Measurements from ENCODE around the gene PCK2.
A peak's percentile ranks its signal among the peaks of the same experiment; 100 is the strongest.

Gene PCK2

GRCh38 chr14:24121210-24121609, 27.1 kb downstream of the PCK2 start:
- no peak for DNase-seq

DNA sequence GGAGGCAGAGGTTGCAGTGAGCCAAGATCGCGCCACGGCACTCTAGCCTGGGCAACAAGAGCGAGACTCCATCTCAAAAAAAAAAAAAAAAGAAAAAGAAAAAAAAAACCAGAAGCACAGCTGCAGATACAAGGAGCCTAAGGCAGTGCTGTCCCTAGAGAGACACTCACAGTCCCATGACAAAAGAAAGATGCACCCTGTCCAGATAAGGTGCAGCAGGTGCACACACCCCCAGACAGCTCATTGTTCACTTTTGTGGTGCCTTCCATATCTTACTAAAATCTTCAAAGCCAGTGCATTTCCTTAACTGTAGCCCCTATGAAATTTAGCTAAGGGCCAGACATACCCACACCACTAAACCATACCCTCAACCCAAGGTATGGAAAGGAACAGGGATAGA, 28.3 kb downstream of the PCK2 start:
- DNase-seq, result no peak

- DNase-seq, result no peak
These were observed 28.8 kb downstream of the PCK2 start for GRCh38 chr14:24122898-24123297.

DNA sequence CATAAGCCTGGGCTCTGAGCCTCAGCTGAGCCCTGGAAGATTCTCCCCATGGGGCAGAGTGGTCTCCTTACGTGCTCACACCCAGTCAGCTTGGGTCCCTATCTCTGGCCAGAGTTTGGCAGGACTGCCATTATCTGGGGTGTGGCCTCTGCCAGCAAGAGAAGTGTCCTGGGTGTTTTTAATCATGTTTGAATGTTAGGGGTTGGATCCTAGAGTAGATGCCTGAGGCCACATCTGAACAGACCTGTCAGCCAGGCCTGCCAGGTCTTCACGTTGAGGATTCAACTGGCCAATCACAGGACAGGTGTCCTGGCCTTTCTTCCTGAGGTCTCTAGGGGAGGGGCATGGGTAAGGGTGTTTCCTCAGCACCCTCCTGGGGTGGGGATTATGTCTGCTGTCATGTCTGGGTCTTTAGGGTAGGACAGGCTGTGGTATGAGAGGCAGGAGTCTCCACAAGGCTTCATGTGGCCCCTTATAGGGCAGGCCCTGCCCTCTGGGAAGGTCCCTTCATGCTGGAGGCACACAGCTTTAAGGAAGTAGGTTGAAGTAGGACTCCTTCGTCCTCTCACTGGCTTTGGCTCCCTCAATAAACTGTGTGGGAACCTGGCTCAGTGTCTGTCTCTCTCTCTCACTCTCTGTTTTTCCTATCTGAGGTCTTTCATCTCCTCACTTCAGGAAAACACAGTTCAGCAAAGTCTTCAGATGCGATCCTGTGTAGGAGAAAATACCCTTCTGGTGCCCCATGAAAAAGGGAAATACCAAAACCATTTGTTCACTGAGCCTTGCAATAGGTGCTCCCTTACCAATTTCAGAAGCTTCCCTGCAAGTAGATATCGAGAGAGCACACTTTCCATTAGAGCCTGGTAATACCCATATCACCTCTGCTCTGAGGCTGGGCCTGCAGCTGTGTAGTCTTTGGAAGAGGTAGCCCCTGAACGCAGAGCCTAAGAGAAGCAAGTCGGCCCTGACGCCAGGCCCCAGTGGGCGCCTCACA, 29.6 kb downstream of the PCK2 start:
- no peak for DNase-seq

GRCh38 chr14:24126939-24127338, 32.8 kb downstream of the PCK2 start:
- DNase-seq, result no peak

DNA sequence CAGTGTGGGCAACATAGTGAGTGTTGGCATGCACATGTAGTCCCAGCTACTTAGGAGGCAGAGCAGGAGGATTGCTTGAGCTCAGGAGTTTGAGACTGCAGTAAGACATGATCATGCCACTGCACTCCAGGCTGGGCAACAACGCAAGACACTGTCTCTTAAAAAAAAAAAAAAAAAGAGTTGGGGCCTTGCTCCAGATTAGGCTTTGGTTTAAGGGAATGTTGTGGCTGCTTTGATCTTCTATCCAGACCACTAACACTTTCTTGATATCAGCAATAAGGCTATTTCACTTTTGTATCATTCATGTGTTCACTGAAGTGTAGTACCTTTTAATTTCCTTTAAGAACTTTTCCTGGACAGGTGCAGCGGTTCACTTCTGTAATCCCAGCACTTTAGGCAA, 33.6 kb downstream of the PCK2 start:
- DNase-seq, result no peak

DNA sequence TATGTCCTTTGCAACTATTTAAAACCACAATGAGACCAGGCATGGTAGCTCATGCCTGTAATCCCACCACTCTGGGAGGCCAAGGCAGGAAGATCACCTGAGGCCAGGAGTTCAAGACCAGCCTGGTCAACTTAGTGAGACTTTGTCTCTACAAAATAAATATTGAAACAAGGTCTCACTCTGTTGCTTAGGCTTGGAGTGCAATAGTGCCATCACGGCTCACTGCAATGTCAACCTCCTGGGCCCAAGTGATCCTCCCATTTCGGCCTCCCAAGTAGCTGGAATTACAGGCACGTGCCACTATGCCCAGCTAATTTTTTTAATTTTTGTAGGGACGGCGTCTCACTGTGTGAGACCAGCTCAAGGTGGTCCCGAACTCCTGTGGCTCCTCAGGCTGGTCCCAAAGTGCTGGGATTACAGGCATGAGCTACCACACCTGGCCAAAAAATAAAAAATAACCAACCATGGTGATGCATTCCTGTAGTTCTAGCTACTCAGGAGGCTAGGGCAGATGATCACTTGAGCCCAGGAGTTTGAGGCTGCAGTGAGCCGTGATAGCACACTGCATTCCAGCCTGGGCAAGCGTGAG, 35.4 kb downstream of the PCK2 start:
- DNase-seq, result no peak

GRCh38 chr14:24130380-24130716, 36.2 kb downstream of the PCK2 start, which contains the start of gene FITM1:
Gene FITM1, plus strand, starts transcription at chr14:24130659. Its CDS starts 905 bp downstream, at chr14:24131564.
- DNase-seq, result no peak

DNA sequence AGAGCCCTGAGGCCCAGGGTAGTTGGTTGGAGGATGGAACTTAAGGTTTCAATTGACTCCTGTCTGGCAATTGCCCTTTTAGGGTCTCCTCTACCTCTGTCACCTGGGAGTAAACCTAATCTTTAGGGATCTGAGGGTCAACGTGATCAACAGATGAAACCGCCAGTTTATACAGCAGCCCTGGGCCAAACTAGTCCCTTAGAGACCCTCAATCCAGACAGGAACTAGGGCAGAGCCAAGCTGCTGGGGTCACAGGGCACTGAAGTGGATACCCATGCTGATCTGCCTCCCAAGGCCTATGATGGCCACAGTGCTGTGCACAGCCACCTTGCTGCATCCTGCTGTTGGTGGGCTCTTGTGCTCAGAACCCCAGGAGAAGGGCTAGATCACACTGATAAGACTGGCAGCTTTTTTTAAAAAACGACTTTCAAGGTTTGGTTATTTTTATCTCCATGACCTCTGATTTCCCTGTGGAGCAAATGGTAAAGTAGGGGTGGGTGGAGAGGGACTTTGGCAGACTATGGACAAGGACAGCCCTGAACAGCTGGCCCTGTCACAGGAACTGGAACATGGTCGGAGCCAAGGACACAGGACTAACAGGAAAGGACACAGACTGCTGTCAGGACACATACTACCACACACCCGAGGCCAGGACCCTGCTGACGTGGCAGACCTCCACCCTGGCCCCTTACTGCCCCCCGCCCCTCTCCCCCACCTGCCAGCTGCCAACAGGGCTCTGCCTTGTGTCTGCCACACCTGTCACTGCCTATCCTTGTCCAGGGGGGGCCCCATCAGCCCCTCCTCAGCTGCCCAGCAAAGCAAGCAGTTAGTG, 36.8 kb downstream of the PCK2 start:
- DNase-seq, result no peak

DNA sequence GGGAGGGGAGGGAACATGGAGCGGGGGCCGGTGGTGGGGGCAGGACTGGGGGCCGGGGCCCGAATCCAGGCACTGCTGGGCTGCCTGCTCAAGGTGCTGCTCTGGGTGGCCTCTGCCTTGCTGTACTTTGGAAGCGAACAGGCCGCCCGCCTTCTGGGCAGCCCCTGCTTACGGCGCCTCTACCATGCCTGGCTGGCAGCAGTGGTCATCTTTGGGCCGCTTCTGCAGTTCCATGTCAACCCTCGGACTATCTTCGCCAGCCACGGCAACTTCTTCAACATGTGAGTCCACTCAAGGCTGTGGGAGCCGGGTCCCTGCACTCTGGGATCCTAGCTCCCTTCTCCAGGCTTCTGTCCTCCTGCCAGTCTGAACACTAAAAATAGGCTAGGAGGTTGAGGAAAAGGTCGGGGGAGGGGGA, 37.4 kb downstream of the PCK2 start:
- no peak for DNase-seq

GRCh38 chr14:24132061-24132685, 38.1 kb downstream of the PCK2 start:
- peak; percentile 71 for DNase-seq

DNA sequence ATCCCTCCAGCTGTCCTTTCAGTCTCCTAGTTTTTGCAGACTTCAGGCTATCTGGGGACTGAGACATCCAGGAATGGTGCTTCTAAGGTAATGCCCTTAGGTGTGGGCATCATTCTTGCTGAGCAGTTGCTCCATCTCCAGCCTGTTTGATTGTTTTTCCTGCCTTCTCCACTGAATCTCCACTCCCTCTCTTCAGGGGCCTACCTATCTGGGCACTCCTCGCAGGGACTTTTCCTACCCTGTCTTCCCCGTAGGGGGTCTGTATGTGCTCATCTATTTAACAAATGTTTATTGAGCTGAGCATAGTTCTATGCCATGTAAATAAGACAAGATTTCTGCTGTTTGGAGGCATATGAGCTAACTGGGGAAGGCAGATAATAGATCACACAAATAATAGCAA, 38.9 kb downstream of the PCK2 start:
- DNase-seq, result no peak

DNA sequence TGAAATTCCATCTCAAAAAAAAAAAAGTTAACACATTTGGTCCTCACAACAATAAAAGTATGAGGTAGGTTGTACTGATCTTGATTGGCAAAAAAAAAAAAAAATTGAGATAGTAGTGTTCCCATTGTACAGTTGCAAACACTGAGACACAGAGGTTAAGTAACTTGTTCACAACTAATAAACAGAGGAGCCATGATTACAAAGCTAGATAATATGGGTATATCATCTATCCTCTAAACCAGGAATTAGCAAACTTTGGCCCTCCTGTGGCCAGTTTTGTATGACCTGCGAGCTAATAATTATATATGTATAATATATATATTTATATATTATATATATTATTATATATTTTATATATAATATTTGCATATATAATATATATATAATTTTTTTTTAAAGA, 39.6 kb downstream of the PCK2 start:
- no peak for DNase-seq

DNA sequence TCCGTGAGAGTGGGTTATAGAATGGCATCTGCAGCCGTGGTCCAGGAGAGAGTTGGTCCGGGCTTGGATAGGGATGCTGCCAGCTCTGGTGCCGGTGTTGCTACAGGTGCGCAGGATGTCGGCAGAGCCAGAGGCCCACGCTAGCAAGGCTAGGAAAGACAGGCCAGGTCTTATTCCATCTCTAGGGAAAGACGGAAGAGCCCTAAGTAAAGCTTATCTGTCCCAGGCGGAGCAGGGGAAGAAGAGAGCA, 41.4 kb downstream of the PCK2 start:
- no peak for DNase-seq

GRCh38 chr14:24135834-24136683, 41.9 kb downstream of the PCK2 start, which contains the start of gene PSME1:
Gene PSME1, plus strand, starts transcription at chr14:24136194. Its CDS starts 69 bp downstream, at chr14:24136263.
- DNase-seq, result peak; percentile 98

- DNase-seq, result no peak
These were observed 42.8 kb downstream of the PCK2 start for GRCh38 chr14:24136684-24137528.

- DNase-seq, result no peak
These were observed 43.7 kb downstream of the PCK2 start for GRCh38 chr14:24137529-24138395.

GRCh38 chr14:24138396-24139271, 44.5 kb downstream of the PCK2 start:
- no peak for DNase-seq

Measured in activated CD8-positive, alpha-beta memory T cell treated with anti-CD3 and anti-CD28 coated beads for 24 hours (primary cell).